Upper lobe of left lung (tissue), 6 donors: ENCODE results near the gene SLC41A3. TPM values are rescaled to one million over a fixed set of nuclear protein-coding genes. Genes with fewer than 3 reads are reported as not detected.

Source experiments
- ATAC-seq, 2 donors: fragments of 200-7000 bp; cut with Tn5 transposase; one replicate each; pipeline ENCODE4 v1.9.1; 2022; ENCODE audit warnings: mild to moderate bottlenecking in 2 of 2, moderate library complexity in 2 of 2; ENCODE audit not compliant: low FRiP score in 2 of 2
- DNase-seq, 2 donors: peaks; one replicate each; pipeline ENCODE4 v3.0.0-alpha.2; 2019 to 2020
- H3K27ac ChIP-seq, 4 donors: fragments of 200-600 bp; sonication (generic); one replicate each; pipeline ENCODE4 v1.5.1; 2016 to 2019
- H3K27me3 ChIP-seq, 4 donors: fragments of 200-600 bp; sonication (generic); one replicate each; pipeline ENCODE4 v1.5.1; 2017 to 2019
- H3K36me3 ChIP-seq, 4 donors: fragments of 200-600 bp; sonication (generic); one replicate each; pipeline ENCODE4 v1.5.1; 2016 to 2019
- H3K4me1 ChIP-seq, 4 donors: fragments of 200-600 bp; sonication (generic); one replicate each; pipeline ENCODE4 v1.5.1; 2018 to 2019
- H3K4me3 ChIP-seq, 4 donors: fragments of 200-600 bp; sonication (generic); one replicate each; pipeline ENCODE4 v1.5.1; 2017 to 2019; ENCODE audit warnings: mild to moderate bottlenecking in 2 of 4, moderate library complexity in 1 of 4
- H3K9me3 ChIP-seq, 4 donors: fragments of 200-600 bp; sonication (generic); one replicate each; pipeline ENCODE4 v1.5.1; 2018 to 2019
- CTCF ChIP-seq, 6 experiments: fragments of 450-650 bp in 4 of 6; fragments of 200-600 bp in 2 of 6; sonication (generic) in 2 of 6; IDR thresholded peaks; one replicate each; pipeline ENCODE4 v1.5.1; 2016 to 2019; ENCODE audit warnings: antibody characterized with exemption in 6 of 6
- EP300 ChIP-seq, 4 donors: sonication (generic); formaldehyde crosslinking; IDR thresholded peaks; one replicate each; pipeline ENCODE4 v1.5.1; 2017; ENCODE audit warnings: antibody characterized with exemption in 4 of 4, control low read depth in 2 of 4
- POLR2A ChIP-seq, 4 donors: fragments of 450-650 bp; IDR thresholded peaks; one replicate each; pipeline ENCODE4 v1.5.1; 2016 to 2017; ENCODE audit warnings: antibody characterized with exemption in 4 of 4, mild to moderate bottlenecking in 2 of 4
- POLR2AphosphoS5 ChIP-seq, 2 donors: sonication (generic); formaldehyde crosslinking; IDR thresholded peaks; one replicate each; pipeline ENCODE4 v1.5.1; 2017; ENCODE audit warnings: antibody characterized with exemption in 2 of 2
- WGBS, 2 donors: methylation state at CpG; one replicate each; pipeline ENCODE4 v1.1.5; 2017 to 2018; 5-methylcytosine and 5-hydroxymethylcytosine counted together
- total RNA-seq, 6 donors: library from RNA; depleted of rRNA in 4 of 6; stranded (reverse); fragments of >200 nt in 4 of 6; gene quantifications; one replicate each; pipeline versions ENCODE4 v1.1.0 to v1.2.1, GENCODE V29; 2016 to 2021
- donor health status: DM: no; HTN: no; CAD: no; lungs with moderate emphysema.
- donor health status: DM: no; HTN: yes; CAD: no; lungs with severe emphysema.

The SLC41A3 gene
- total RNA-seq, 6 donors from 2014 or later: 17.1 to 40.1 (median 32.3) TPM

GRCh38 chr3:126087552-126088175 lies 3.7 kb upstream of the SLC41A3 start:
- no peak overlapping the region for H3K4me3 ChIP-seq
- no peak for ATAC-seq
- 78 to 83% methylated on average over 1 of the region's 1 CpG for WGBS, 2 donors
- H3K9me3 ChIP-seq: no peaks in the 10 kb centered on the region
- H3K4me1 ChIP-seq: peaks cover 3 to 20% (median 8%) of the 10 kb centered on the region in 4 donors
- DNase-seq: no peak
- H3K27ac ChIP-seq: no peak overlapping the region
- no peaks in the 10 kb centered on the region for H3K27me3 ChIP-seq
- no peaks in the 10 kb centered on the region for H3K36me3 ChIP-seq
- TF ChIP-seq CTCF (IDR thresholded peaks at IDR 0.05) (no peak), EP300 (IDR thresholded peaks at IDR 0.05) (no peak), POLR2A (IDR thresholded peaks at IDR 0.05) (no peak), POLR2AphosphoS5 (IDR thresholded peaks at IDR 0.05) (no peak)

GRCh38 chr3:126085841-126086240 lies 1.9 kb upstream of the SLC41A3 start:
- Histone ChIP-seq H3K4me1 (peaks cover 3 to 22% (median 8%) of the 10 kb centered on the region in 4 donors), H3K4me3 (no peak overlapping the region), H3K36me3 (no peaks in the 10 kb centered on the region), H3K27ac (no peak overlapping the region), H3K27me3 (no peaks in the 10 kb centered on the region), H3K9me3 (no peaks in the 10 kb centered on the region)
- WGBS, 2 donors: 77 to 82% methylated on average over 2 of the region's 2 CpGs
- no peak for TF ChIP-seq EP300 (IDR thresholded peaks at IDR 0.05)
- TF ChIP-seq CTCF (IDR thresholded peaks at IDR 0.05): no peak
- no peak for TF ChIP-seq POLR2A (IDR thresholded peaks at IDR 0.05)
- TF ChIP-seq POLR2AphosphoS5 (IDR thresholded peaks at IDR 0.05): no peak
- DNase-seq (no peak), ATAC-seq (no peak)

GRCh38 chr3:126085276-126085675 lies 1.4 kb upstream of the SLC41A3 start:
- Histone ChIP-seq H3K27me3 (no peaks in the 10 kb centered on the region), H3K36me3 (no peaks in the 10 kb centered on the region), H3K4me1 (peaks cover 3 to 22% (median 8%) of the 10 kb centered on the region in 4 donors), H3K9me3 (no peaks in the 10 kb centered on the region), H3K4me3 (no peak overlapping the region), H3K27ac (no peak overlapping the region)
- TF ChIP-seq EP300 (IDR thresholded peaks at IDR 0.05): no peak
- no peak for TF ChIP-seq POLR2A (IDR thresholded peaks at IDR 0.05)
- no peak for TF ChIP-seq CTCF (IDR thresholded peaks at IDR 0.05)
- no peak for TF ChIP-seq POLR2AphosphoS5 (IDR thresholded peaks at IDR 0.05)
- 94 to 96% methylated on average over 7 of the region's 7 CpGs for WGBS, 2 donors
- ATAC-seq (no peak), DNase-seq (no peak)

GRCh38 chr3:126084768-126085180 lies 850 bp upstream of the SLC41A3 start:
- peaks cover 3 to 22% (median 8%) of the 10 kb centered on the region in 4 donors for H3K4me1 ChIP-seq
- H3K36me3 ChIP-seq: no peaks in the 10 kb centered on the region
- H3K27ac ChIP-seq: peak overlapping the region; percentile 87 to 94 (median 88)
- no peaks in the 10 kb centered on the region for H3K27me3 ChIP-seq
- no peaks in the 10 kb centered on the region for H3K9me3 ChIP-seq
- H3K4me3 ChIP-seq: peak overlapping the region in 3 of 4 donors; percentile 67 to 83 (median 81)
- TF ChIP-seq POLR2AphosphoS5 (IDR thresholded peaks at IDR 0.05) (no peak), EP300 (IDR thresholded peaks at IDR 0.05) (no peak), POLR2A (IDR thresholded peaks at IDR 0.05) (no peak), CTCF (IDR thresholded peaks at IDR 0.05) (no peak)
- 44 to 62% methylated on average over 5 of the region's 5 CpGs for WGBS, 2 donors
- DNase-seq: no peak
- ATAC-seq: no peak

- Histone ChIP-seq H3K27ac (peak overlapping the region; percentile 87 to 94 (median 88)), H3K9me3 (no peaks in the 10 kb centered on the region), H3K4me3 (peak overlapping the region; percentile 67 to 83 (median 76)), H3K27me3 (no peaks in the 10 kb centered on the region), H3K4me1 (peaks cover 3 to 22% (median 8%) of the 10 kb centered on the region in 4 donors), H3K36me3 (no peaks in the 10 kb centered on the region)
- TF ChIP-seq CTCF (IDR thresholded peaks at IDR 0.05) (no peak), EP300 (IDR thresholded peaks at IDR 0.05) (no peak), POLR2A (IDR thresholded peaks at IDR 0.05) (no peak), POLR2AphosphoS5 (IDR thresholded peaks at IDR 0.05) (no peak)
- ATAC-seq: peak; percentile 71 to 72
- 0% methylated on average over 5 to 10 of the region's 30 CpGs for WGBS, 2 donors
- peak; percentile 52 to 88 for DNase-seq
These were observed 412 bp downstream of the SLC41A3 start for GRCh38 chr3:126083511-126083912.
